ENCODE measurements around the gene PKHD1. TPM values are rescaled to one million over a fixed set of nuclear protein-coding genes. Genes with fewer than 3 reads are reported as not detected.

The PKHD1 gene
- total RNA-seq, 1 donor from 2014 or later, result 1.6 TPM

DNA sequence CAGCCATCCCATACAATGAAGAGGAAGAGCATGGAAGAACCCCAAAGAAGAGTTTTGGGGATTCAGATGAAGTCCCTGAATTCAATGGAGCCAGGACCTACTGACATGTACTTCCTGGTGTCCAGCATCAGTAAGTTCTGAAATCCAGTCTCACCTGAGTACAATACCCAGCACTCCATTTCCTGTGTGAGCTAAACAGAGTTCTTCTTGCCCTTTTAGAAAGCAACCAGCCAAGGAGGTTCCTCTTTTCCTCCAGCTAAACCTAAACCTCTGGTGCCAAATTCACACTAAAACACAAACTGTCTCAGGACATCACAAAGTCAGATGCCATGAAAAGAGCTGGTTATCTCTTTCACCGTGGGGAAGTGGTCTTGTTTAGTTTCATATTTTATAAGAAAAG lies 71.5 kb downstream of the PKHD1 start:
- no peak overlapping the region for H3K4me3 ChIP-seq (ENCODE audit: low read depth, low read length)
- DNase-seq (ENCODE audit: low read depth), result no peak
- TF ChIP-seq, protein P1, sequence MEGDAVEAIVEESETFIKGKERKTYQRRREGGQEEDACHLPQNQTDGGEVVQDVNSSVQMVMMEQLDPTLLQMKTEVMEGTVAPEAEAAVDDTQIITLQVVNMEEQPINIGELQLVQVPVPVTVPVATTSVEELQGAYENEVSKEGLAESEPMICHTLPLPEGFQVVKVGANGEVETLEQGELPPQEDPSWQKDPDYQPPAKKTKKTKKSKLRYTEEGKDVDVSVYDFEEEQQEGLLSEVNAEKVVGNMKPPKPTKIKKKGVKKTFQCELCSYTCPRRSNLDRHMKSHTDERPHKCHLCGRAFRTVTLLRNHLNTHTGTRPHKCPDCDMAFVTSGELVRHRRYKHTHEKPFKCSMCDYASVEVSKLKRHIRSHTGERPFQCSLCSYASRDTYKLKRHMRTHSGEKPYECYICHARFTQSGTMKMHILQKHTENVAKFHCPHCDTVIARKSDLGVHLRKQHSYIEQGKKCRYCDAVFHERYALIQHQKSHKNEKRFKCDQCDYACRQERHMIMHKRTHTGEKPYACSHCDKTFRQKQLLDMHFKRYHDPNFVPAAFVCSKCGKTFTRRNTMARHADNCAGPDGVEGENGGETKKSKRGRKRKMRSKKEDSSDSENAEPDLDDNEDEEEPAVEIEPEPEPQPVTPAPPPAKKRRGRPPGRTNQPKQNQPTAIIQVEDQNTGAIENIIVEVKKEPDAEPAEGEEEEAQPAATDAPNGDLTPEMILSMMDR (IDR thresholded peaks at IDR 0.05; ENCODE audit: insufficient read depth, low read length, poor library complexity, severe bottlenecking), result no peak
- no peaks in the 10 kb centered on the region for H3K36me3 ChIP-seq (ENCODE audit: control insufficient read depth, insufficient read depth, low read length)
- H3K27me3 ChIP-seq (ENCODE audit: control insufficient read depth, insufficient read depth, low read length), result no peaks in the 10 kb centered on the region

- DNase-seq (ENCODE audit: low read depth), result no peak
- no peak overlapping the region for H3K4me3 ChIP-seq (ENCODE audit: low read depth, low read length)
- TF ChIP-seq, protein P1 (IDR thresholded peaks at IDR 0.05; ENCODE audit: insufficient read depth, low read length, poor library complexity, severe bottlenecking), result no peak
- no peaks in the 10 kb centered on the region for H3K27me3 ChIP-seq (ENCODE audit: control insufficient read depth, insufficient read depth, low read length)
- H3K36me3 ChIP-seq (ENCODE audit: control insufficient read depth, insufficient read depth, low read length), result no peaks in the 10 kb centered on the region
These were observed 73.0 kb downstream of the PKHD1 start for GRCh38 chr6:52014391-52014790.

DNA sequence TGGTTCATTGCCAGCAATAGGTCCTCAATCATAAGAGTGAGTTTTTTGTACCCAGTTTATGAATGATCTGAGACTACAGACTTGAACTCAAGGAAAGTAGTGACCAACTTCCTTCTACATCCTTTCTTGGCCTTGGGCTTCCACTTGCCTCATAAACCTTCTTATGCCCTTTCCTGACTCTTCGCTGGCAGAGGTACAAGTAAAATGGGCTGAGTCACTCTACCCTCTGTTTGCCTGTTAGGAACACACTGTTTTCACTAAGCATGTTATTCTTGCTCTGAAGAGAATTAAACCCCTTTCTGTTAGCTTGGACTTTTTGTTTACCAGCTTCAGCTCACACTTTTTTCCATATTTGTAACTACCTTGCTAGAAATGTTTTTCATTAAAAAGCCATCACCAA lies 74.4 kb downstream of the PKHD1 start:
- TF ChIP-seq, protein P1 (IDR thresholded peaks at IDR 0.05; ENCODE audit: insufficient read depth, low read length, poor library complexity, severe bottlenecking), result no peak
- peak; percentile 23 for DNase-seq (ENCODE audit: low read depth)
- Histone ChIP-seq H3K4me3 (ENCODE audit: low read depth, low read length) (no peak overlapping the region), H3K27me3 (ENCODE audit: control insufficient read depth, insufficient read depth, low read length) (no peaks in the 10 kb centered on the region), H3K36me3 (ENCODE audit: control insufficient read depth, insufficient read depth, low read length) (no peaks in the 10 kb centered on the region)

GRCh38 chr6:52012582-52012981 lies 74.8 kb downstream of the PKHD1 start:
- no peaks in the 10 kb centered on the region for H3K27me3 ChIP-seq (ENCODE audit: control insufficient read depth, insufficient read depth, low read length)
- no peak overlapping the region for H3K4me3 ChIP-seq (ENCODE audit: low read depth, low read length)
- H3K36me3 ChIP-seq (ENCODE audit: control insufficient read depth, insufficient read depth, low read length), result no peaks in the 10 kb centered on the region
- TF ChIP-seq, protein P1 (IDR thresholded peaks at IDR 0.05; ENCODE audit: insufficient read depth, low read length, poor library complexity, severe bottlenecking), result no peak
- no peak for DNase-seq (ENCODE audit: low read depth)

GRCh38 chr6:52010806-52011205 lies 76.6 kb downstream of the PKHD1 start:
- no peak overlapping the region for H3K4me3 ChIP-seq (ENCODE audit: low read depth, low read length)
- no peaks in the 10 kb centered on the region for H3K36me3 ChIP-seq (ENCODE audit: control insufficient read depth, insufficient read depth, low read length)
- TF ChIP-seq, protein P1 (IDR thresholded peaks at IDR 0.05; ENCODE audit: insufficient read depth, low read length, poor library complexity, severe bottlenecking), result no peak
- DNase-seq (ENCODE audit: low read depth), result no peak
- H3K27me3 ChIP-seq (ENCODE audit: control insufficient read depth, insufficient read depth, low read length), result no peaks in the 10 kb centered on the region

DNA sequence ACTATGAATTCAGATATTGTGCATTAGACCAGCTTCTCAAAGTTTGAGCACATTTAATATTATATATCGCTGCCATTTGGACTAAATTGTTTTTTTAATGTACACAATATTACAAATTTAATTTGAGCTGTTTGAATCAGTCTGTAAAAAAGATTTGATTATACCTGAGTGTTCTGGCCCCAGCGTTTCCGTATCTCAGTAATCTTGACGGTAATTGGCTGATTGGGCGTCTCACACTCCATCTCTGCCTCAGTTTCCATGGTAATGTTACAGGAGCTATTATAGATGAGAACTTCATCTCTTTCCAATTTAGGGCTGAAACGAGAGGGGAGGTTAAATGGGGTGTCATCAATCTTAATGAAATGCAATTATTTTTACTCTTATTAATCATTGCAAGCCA lies 77.3 kb downstream of the PKHD1 start:
- Histone ChIP-seq H3K27me3 (ENCODE audit: control insufficient read depth, insufficient read depth, low read length) (no peaks in the 10 kb centered on the region), H3K36me3 (ENCODE audit: control insufficient read depth, insufficient read depth, low read length) (no peaks in the 10 kb centered on the region), H3K4me3 (ENCODE audit: low read depth, low read length) (no peak overlapping the region)
- TF ChIP-seq, protein P1 (IDR thresholded peaks at IDR 0.05; ENCODE audit: insufficient read depth, low read length, poor library complexity, severe bottlenecking), result no peak
- DNase-seq (ENCODE audit: low read depth), result no peak
